SK-N-SH (cell line): ENCODE data around the gene CAMKMT.

ENCODE experiments used
- CHD2 ChIP-seq: fragments of 150-350 bp; IDR thresholded peaks from 2 replicates; pipeline ENCODE4 v1.6.1; 2018; ENCODE audit warnings: low read length; ENCODE audit not compliant: partially characterized antibody
- TAF1 ChIP-seq: IDR thresholded peaks from 2 replicates; pipeline ENCODE4 v1.6.1; 2012; ENCODE audit warnings: low read depth, mild to moderate bottlenecking, low read length, moderate library complexity, borderline replicate concordance
- TEAD4 ChIP-seq: IDR thresholded peaks from 2 replicates; pipeline ENCODE4 v1.4.0; 2012; ENCODE audit warnings: mild to moderate bottlenecking, borderline replicate concordance; ENCODE audit not compliant: insufficient read depth
- TF ChIP-seq, protein P1 (sequence below): fragments of 200-600 bp; sonication (generic); IDR thresholded peaks from 2 replicates; pipeline ENCODE4 v1.6.1; 2017; ENCODE audit warnings: antibody characterized with exemption, mild to moderate bottlenecking, moderate library complexity

DNA sequence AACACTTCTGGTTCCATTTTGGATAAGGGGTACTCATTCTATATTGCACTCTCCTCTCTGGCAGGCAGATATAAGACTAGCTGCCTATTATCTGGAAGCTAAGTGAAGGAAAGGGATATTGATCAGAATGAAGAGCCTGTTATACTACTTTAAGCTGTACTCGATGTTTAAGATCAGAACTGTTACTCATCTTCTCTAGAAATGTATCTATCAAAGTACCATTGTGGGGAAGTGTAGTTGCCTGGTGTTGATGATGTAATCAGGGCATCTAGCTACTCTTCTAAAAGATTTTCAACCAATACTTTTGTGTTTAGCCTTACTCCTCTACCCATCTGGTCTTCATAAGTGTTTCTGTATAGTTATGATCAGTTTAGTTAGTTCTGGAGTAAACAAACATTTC lies 5.8 kb downstream of the CAMKMT start:
- TF ChIP-seq, protein P1, sequence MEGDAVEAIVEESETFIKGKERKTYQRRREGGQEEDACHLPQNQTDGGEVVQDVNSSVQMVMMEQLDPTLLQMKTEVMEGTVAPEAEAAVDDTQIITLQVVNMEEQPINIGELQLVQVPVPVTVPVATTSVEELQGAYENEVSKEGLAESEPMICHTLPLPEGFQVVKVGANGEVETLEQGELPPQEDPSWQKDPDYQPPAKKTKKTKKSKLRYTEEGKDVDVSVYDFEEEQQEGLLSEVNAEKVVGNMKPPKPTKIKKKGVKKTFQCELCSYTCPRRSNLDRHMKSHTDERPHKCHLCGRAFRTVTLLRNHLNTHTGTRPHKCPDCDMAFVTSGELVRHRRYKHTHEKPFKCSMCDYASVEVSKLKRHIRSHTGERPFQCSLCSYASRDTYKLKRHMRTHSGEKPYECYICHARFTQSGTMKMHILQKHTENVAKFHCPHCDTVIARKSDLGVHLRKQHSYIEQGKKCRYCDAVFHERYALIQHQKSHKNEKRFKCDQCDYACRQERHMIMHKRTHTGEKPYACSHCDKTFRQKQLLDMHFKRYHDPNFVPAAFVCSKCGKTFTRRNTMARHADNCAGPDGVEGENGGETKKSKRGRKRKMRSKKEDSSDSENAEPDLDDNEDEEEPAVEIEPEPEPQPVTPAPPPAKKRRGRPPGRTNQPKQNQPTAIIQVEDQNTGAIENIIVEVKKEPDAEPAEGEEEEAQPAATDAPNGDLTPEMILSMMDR, result no peak
- TF ChIP-seq CHD2 (no peak), TEAD4 (no peak), TAF1 (no peak)
